Measurements from ENCODE around the gene PFN3. TPM values are rescaled to one million over a fixed set of nuclear protein-coding genes. Genes with fewer than 3 reads are reported as not detected.
A peak's percentile ranks its signal among the peaks of the same experiment; 100 is the strongest.

The PFN3 gene
- total RNA-seq, 1 donor from 2014 or later: not detected

- no peak overlapping the region for H3K4me3 Mint-ChIP-seq
- peaks cover 18% of the 10 kb centered on the region for H3K36me3 Mint-ChIP-seq (ENCODE audit: low read depth)
- H3K9me3 Mint-ChIP-seq: no peaks in the 10 kb centered on the region
- DNase-seq (no peak), ATAC-seq (ENCODE audit: low read depth) (no peak)
- ChIA-PET CTCF (no interaction called here), POLR2A (interaction anchor here (0.7 kb wide), 2 partner anchors 37 to 120 kb away, joined by 3 read pairs; no protein-coding TSS in a partner anchor)
- H3K4me1 Mint-ChIP-seq: peaks cover 40% of the 10 kb centered on the region
- peak overlapping the region; percentile 12 for H3K27ac Mint-ChIP-seq
- H3K27me3 Mint-ChIP-seq: no peaks in the 10 kb centered on the region
- TF ChIP-seq CTCF (IDR thresholded peaks at IDR 0.05): no peak
- intact Hi-C loops (cut with micrococcal nuclease): no loop called here
Measured at GRCh38 chr5:177374211-177374610, 26.2 kb downstream of the PFN3 start.

- H3K4me1 Mint-ChIP-seq: peaks cover 44% of the 10 kb centered on the region
- intact Hi-C loops (cut with micrococcal nuclease): no loop called here
- no peak for ATAC-seq (ENCODE audit: low read depth)
- no peak for TF ChIP-seq CTCF (IDR thresholded peaks at IDR 0.05)
- H3K36me3 Mint-ChIP-seq (ENCODE audit: low read depth): peaks cover 22% of the 10 kb centered on the region
- no peaks in the 10 kb centered on the region for H3K9me3 Mint-ChIP-seq
- ChIA-PET CTCF (no interaction called here), POLR2A (interaction anchor here (0.7 kb wide), 2 partner anchors 36 to 224 kb away, joined by 3 read pairs; no protein-coding TSS in a partner anchor)
- DNase-seq: no peak
- H3K4me3 Mint-ChIP-seq: no peak overlapping the region
- H3K27me3 Mint-ChIP-seq: no peaks in the 10 kb centered on the region
- no peak overlapping the region for H3K27ac Mint-ChIP-seq
Measured at GRCh38 chr5:177373806-177374205, 26.7 kb downstream of the PFN3 start.

DNA sequence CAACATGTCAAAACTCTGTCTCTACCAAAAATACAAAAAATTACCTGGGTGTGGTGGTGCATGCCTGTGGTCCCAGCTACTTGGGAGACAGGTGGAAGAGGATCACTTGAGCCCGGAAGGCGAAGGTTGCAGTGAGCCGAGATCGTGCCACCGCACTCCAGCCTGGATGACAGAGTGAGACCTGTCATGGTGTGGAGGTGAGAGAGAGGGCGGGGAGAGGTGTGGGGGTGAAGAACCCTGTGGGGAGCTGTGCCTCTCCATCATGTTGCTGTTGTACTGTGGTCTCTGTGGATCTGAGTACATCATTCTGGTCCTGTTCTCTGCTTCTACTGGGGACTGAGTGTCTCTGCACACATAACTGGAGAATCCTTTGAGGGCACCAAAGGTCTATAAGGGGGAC lies 27.6 kb downstream of the PFN3 start:
- intact Hi-C loops (cut with micrococcal nuclease): no loop called here
- ChIA-PET POLR2A (interaction anchor here (0.7 to 1.7 kb wide), 4 partner anchors 11 to 225 kb away, joined by 3 to 5 read pairs (median 4); partner anchors contain the start of gene RGS14), CTCF (interaction anchor here (0.9 kb wide), 1 partner anchor 18 kb away, joined by 3 read pairs; no protein-coding TSS in a partner anchor)
- H3K27me3 Mint-ChIP-seq: no peaks in the 10 kb centered on the region
- no peak for ATAC-seq (ENCODE audit: low read depth)
- no peak for DNase-seq
- peaks cover 50% of the 10 kb centered on the region for H3K4me1 Mint-ChIP-seq
- peaks cover 31% of the 10 kb centered on the region for H3K36me3 Mint-ChIP-seq (ENCODE audit: low read depth)
- TF ChIP-seq CTCF (IDR thresholded peaks at IDR 0.05): no peak
- peak overlapping the region; percentile 24 for H3K27ac Mint-ChIP-seq
- no peaks in the 10 kb centered on the region for H3K9me3 Mint-ChIP-seq
- no peak overlapping the region for H3K4me3 Mint-ChIP-seq

DNA sequence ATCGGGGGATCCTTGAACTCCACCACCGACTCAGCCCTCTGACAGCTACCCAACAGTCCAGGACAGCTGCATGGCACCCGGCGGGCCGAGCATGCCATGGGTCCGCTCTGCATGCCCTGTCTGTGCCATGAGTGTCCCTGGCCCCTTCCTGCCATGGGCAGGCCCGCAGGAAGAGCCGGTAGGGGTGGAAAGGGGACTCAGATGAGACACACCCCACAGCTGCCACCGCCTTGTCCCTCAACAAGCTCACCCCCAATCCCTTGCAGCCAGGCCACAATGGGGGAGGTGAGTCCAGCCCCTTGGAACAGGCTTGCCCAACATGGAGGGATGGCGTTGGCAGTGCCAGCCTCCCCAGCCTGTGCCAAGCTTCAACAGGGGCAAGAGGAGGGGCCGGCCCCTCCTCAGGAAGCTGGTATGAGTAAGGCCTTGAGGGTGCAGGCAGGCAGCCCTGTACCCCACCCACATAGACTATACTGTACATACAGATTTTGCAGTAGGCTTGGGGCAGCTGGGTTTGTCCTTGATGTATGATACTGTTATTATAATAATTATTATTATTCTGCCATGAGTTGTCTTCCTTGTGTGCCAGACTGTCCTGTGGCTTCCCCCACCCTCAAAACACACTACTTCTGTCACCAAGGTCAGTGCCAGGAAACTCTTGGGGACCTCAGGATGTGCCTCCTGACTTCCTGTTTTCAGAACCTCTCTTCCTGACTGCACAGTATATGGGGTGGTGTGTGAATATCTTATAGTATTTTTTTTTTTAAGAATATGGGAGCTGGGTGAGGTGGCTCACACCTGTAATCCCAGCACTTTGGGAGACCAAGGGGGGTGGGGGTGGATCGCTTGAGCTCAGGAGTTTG lies 28.2 kb downstream of the PFN3 start:
- peak overlapping the region; percentile 56 for H3K27ac Mint-ChIP-seq

More for the DNA sequence above, 28.2 kb downstream of the PFN3 start:
- ChIA-PET POLR2A (interaction anchor here (0.7 to 1.9 kb wide), 4 partner anchors 11 to 76 kb away, joined by 3 to 12 read pairs (median 4); partner anchors contain the start of genes LMAN2 and RGS14), CTCF (interaction anchor here (0.9 to 3.8 kb wide), 5 partner anchors 18 to 63 kb away, joined by 3 to 19 read pairs (median 3); no protein-coding TSS in a partner anchor)
- no peak for ATAC-seq (ENCODE audit: low read depth)
- Mint-ChIP-seq H3K4me3 (no peak overlapping the region), H3K9me3 (no peaks in the 10 kb centered on the region), H3K4me1 (peaks cover 50% of the 10 kb centered on the region), H3K36me3 (ENCODE audit: low read depth) (peaks cover 34% of the 10 kb centered on the region), H3K27me3 (no peaks in the 10 kb centered on the region)
- intact Hi-C loops (cut with micrococcal nuclease): no loop called here
- no peak for DNase-seq
- TF ChIP-seq CTCF (IDR thresholded peaks at IDR 0.05): no peak
